OCI-LY3 (cell line): ENCODE data around the gene MYBPC2.

ENCODE experiments used
- EZH2phosphoT487 ChIP-seq: fragments of 200-600 bp; shearing (Covaris generic); IDR thresholded peaks from 2 replicates; pipeline ENCODE4 v1.6.1; 2018; ENCODE audit warnings: antibody characterized with exemption, mixed run types, low read depth
- TF ChIP-seq, protein P1 (sequence below): fragments of 200-600, 300-600 bp; sonication (generic); IDR thresholded peaks from 2 replicates; pipeline ENCODE4 v1.5.1; 2014; ENCODE audit warnings: antibody characterized with exemption, low read length, low read depth

DNA sequence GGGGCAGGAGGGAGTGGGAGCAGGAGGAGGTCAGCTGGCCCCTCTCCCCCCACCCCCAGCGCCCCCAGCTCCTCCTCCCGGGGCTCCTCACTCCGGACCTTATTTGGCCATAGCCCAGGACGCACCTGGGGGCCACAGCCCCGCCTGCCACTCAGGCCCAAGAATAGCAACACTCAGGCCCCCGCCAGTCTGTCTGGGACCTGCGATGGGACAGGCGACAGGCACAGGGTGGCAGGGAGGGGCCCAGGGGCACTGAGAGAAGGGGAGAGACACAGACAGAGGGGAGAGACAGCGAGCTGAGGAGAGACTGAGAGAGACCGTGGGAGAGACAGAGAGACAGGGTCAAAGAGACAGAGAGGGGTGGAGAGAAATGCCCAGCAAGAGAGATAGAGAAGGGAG is 68.1 kb downstream of the MYBPC2 start:
- TF ChIP-seq, protein P1, sequence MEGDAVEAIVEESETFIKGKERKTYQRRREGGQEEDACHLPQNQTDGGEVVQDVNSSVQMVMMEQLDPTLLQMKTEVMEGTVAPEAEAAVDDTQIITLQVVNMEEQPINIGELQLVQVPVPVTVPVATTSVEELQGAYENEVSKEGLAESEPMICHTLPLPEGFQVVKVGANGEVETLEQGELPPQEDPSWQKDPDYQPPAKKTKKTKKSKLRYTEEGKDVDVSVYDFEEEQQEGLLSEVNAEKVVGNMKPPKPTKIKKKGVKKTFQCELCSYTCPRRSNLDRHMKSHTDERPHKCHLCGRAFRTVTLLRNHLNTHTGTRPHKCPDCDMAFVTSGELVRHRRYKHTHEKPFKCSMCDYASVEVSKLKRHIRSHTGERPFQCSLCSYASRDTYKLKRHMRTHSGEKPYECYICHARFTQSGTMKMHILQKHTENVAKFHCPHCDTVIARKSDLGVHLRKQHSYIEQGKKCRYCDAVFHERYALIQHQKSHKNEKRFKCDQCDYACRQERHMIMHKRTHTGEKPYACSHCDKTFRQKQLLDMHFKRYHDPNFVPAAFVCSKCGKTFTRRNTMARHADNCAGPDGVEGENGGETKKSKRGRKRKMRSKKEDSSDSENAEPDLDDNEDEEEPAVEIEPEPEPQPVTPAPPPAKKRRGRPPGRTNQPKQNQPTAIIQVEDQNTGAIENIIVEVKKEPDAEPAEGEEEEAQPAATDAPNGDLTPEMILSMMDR = no peak
- no peak for TF ChIP-seq EZH2phosphoT487
